HepG2 (cell line): ENCODE results near the gene MT1A. TPM values are rescaled to one million over a fixed set of nuclear protein-coding genes. Genes with fewer than 3 reads are reported as not detected.

Experiments
- ATAD3A ChIP-seq: sonication (generic); formaldehyde crosslinking; IDR thresholded peaks from 2 replicates; pipeline ENCODE4 v1.4.0; 2020; ENCODE audit warnings: missing genetic modification reagents
- KDM6A ChIP-seq: IDR thresholded peaks from 2 replicates; pipeline ENCODE4 v1.6.1; 2016; ENCODE audit warnings: low read depth
- MBNL3 ChIP-seq: fragments of 250-450 bp; sonication (Bioruptor Pico); conservative IDR thresholded peaks from 2 replicates; pipeline ENCODE4 v1.8.0; 2022; ENCODE audit warnings: mild to moderate bottlenecking, inconsistent platforms
- NFATC3 ChIP-seq: sonication (generic); formaldehyde crosslinking; IDR thresholded peaks from 2 replicates; pipeline ENCODE4 v1.5.1; 2020; ENCODE audit warnings: mild to moderate bottlenecking, missing genetic modification reagents
- NFYB ChIP-seq: sonication (generic); formaldehyde crosslinking; IDR thresholded peaks from 2 replicates; pipeline ENCODE4 v1.4.0; 2020; ENCODE audit warnings: missing genetic modification reagents
- SAFB2 ChIP-seq: sonication (generic); formaldehyde crosslinking; IDR thresholded peaks from 2 replicates; pipeline ENCODE4 v1.5.1; 2020; ENCODE audit warnings: missing genetic modification reagents, low read depth, mild to moderate bottlenecking, borderline replicate concordance
- SNAI1 ChIP-seq: sonication (generic); formaldehyde crosslinking; IDR thresholded peaks from 2 replicates; pipeline ENCODE4 v1.5.0; 2020; ENCODE audit warnings: mild to moderate bottlenecking, missing genetic modification reagents, borderline replicate concordance
- TEAD2 ChIP-seq: sonication (generic); formaldehyde crosslinking; IDR thresholded peaks from 2 replicates; pipeline ENCODE4 v1.9.0; 2021; ENCODE audit warnings: missing genetic modification reagents
- ZC3H4 ChIP-seq: sonication (generic); formaldehyde crosslinking; IDR thresholded peaks from 2 replicates; pipeline ENCODE4 v1.4.0; 2020; ENCODE audit warnings: missing genetic modification reagents, borderline replicate concordance
- ZNF337 ChIP-seq: sonication (generic); formaldehyde crosslinking; IDR thresholded peaks from 2 replicates; pipeline ENCODE4 v1.5.1; 2020; ENCODE audit warnings: missing genetic modification reagents, low read depth, mild to moderate bottlenecking, borderline replicate concordance
- ZNF549 ChIP-seq: sonication (generic); formaldehyde crosslinking; IDR thresholded peaks from 2 replicates; pipeline ENCODE4 v1.5.0; 2020; ENCODE audit warnings: missing genetic modification reagents
- ZNF605 ChIP-seq: sonication (generic); formaldehyde crosslinking; IDR thresholded peaks from 2 replicates; pipeline ENCODE4 v1.8.0; 2022; ENCODE audit warnings: mild to moderate bottlenecking, missing genetic modification reagents
- polyA plus RNA-seq, 8 experiments: library from polyadenylated mRNA; depleted of rRNA in 3 of 8; stranded (reverse) in 7 of 8; unstranded in 1 of 8; fragments of >200 nt; fragmentation: Illumina TruSeq in 4 of 8; extraction: Trizol in 4 of 8; gene quantifications; 2 replicates each; pipeline versions ENCODE4 v1.2.1 to v1.2.3, GENCODE V29; 2011 to 2016; ENCODE audit warnings: low read depth in 4 of 8, missing spikeins in 1 of 8, mixed read lengths in 1 of 8; ENCODE audit not compliant: insufficient read depth in 1 of 8
- total RNA-seq, 5 experiments: library from RNA; depleted of rRNA; stranded (reverse); fragments of >200 nt; fragmentation: Illumina TruSeq; extraction: Trizol; gene quantifications; 2 replicates each; pipeline ENCODE4 v1.2.3, GENCODE V29; 2016; ENCODE audit warnings: low read depth in 1 of 5
- TF ChIP-seq, protein P1 (sequence below): sonication (generic); formaldehyde crosslinking; IDR thresholded peaks from 2 replicates; pipeline ENCODE4 v1.4.0; 2020; ENCODE audit warnings: missing genetic modification reagents; ENCODE audit errors: not compliant biosample characterization
- TF ChIP-seq, protein P2 (sequence below): sonication (generic); formaldehyde crosslinking; IDR thresholded peaks from 2 replicates; pipeline ENCODE4 v1.8.0; 2022; ENCODE audit warnings: mild to moderate bottlenecking, missing genetic modification reagents, moderate library complexity
- TF ChIP-seq, protein P3 (sequence below): sonication (generic); formaldehyde crosslinking; IDR thresholded peaks from 2 replicates; pipeline ENCODE4 v1.8.1; 2023; ENCODE audit warnings: mild to moderate bottlenecking, missing genetic modification reagents
- TF ChIP-seq, protein P4 (sequence below): IDR thresholded peaks from 2 replicates; pipeline ENCODE4 v1.6.1; 2016; ENCODE audit warnings: mild to moderate bottlenecking, missing biosample characterization, missing genetic modification reagents
- TF ChIP-seq, protein P5 (sequence below): sonication (generic); formaldehyde crosslinking; IDR thresholded peaks from 2 replicates; pipeline ENCODE4 v1.4.0; 2020; ENCODE audit warnings: missing genetic modification reagents
- TF ChIP-seq, protein P6 (sequence below): sonication (generic); formaldehyde crosslinking; IDR thresholded peaks from 2 replicates; pipeline ENCODE4 v1.4.0; 2020; ENCODE audit warnings: missing genetic modification reagents, mild to moderate bottlenecking, borderline replicate concordance
- TF ChIP-seq, protein P7 (sequence below): sonication (generic); formaldehyde crosslinking; conservative IDR thresholded peaks from 2 replicates; pipeline ENCODE4 v1.8.0; 2022; ENCODE audit warnings: missing genetic modification reagents

MT1A gene
- total and polyA plus RNA-seq, 2 of the 13 experiments (the other 11 are each of a cell fraction or from before 2014, with no cell fraction given) = 8.3 to 10.4 TPM

DNA sequence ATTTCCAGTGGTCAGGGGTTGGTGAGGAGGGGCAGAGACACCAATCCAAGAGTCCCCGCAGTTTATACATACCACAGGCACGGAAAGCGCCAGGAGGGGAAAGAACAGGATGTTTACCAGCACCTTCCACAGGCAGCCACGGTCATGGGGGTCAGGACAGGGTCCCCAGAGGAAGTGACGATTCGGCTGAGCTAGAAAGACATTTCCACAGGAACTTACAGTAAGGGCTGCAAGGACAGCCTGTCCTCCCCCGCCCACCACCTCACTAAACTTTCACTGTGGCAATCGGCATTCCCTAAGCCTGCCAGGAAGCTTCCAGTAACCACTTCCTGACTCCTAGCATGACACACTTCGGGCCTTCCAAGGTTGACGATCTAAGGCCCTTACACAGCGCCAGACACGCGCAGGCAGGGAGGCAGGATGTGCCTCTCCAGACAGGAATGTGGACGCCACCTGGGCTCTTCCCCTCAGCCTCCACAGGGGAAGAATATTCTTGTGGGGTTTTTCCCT lies 31.3 kb upstream of the MT1A start (continued):
- TF ChIP-seq, protein P1, sequence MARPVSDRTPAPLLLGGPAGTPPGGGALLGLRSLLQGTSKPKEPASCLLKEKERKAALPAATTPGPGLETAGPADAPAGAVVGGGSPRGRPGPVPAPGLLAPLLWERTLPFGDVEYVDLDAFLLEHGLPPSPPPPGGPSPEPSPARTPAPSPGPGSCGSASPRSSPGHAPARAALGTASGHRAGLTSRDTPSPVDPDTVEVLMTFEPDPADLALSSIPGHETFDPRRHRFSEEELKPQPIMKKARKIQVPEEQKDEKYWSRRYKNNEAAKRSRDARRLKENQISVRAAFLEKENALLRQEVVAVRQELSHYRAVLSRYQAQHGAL (CRISPR knock-in tag) = peak; percentile 13
- no peak for TF ChIP-seq KDM6A (CRISPR knock-in tag)
- peak; percentile 78 for TF ChIP-seq ZC3H4 (CRISPR knock-in tag)
- peak; percentile 41; the same call in 1 of the 2 replicates for TF ChIP-seq ZNF605 (CRISPR knock-in tag)
- TF ChIP-seq, protein P2, sequence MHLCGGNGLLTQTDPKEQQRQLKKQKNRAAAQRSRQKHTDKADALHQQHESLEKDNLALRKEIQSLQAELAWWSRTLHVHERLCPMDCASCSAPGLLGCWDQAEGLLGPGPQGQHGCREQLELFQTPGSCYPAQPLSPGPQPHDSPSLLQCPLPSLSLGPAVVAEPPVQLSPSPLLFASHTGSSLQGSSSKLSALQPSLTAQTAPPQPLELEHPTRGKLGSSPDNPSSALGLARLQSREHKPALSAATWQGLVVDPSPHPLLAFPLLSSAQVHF (CRISPR knock-in tag) = no peak
- TF ChIP-seq SNAI1 (CRISPR knock-in tag) = no peak; the same call in 1 of the 2 replicates
- no peak for TF ChIP-seq MBNL3 (CRISPR knock-in tag)
- TF ChIP-seq ZNF549 (CRISPR knock-in tag) = no peak; the same call in 1 of the 2 replicates
- no peak for TF ChIP-seq ATAD3A (CRISPR knock-in tag)
- TF ChIP-seq, protein P3, sequence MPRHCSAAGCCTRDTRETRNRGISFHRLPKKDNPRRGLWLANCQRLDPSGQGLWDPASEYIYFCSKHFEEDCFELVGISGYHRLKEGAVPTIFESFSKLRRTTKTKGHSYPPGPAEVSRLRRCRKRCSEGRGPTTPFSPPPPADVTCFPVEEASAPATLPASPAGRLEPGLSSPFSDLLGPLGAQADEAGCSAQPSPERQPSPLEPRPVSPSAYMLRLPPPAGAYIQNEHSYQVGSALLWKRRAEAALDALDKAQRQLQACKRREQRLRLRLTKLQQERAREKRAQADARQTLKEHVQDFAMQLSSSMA = no peak
- no peak for TF ChIP-seq SAFB2 (CRISPR knock-in tag)
- no peak for TF ChIP-seq NFATC3 (CRISPR knock-in tag)
- peak; percentile 42; the same call in 1 of the 2 replicates for TF ChIP-seq TEAD2 (CRISPR knock-in tag)
- TF ChIP-seq, protein P4, sequence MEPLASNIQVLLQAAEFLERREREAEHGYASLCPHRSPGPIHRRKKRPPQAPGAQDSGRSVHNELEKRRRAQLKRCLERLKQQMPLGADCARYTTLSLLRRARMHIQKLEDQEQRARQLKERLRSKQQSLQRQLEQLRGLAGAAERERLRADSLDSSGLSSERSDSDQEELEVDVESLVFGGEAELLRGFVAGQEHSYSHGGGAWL (CRISPR knock-in tag) = peak; percentile 81; the same call in 1 of the 2 replicates
- TF ChIP-seq ZNF337 (CRISPR knock-in tag) = no peak
- TF ChIP-seq, protein P5, sequence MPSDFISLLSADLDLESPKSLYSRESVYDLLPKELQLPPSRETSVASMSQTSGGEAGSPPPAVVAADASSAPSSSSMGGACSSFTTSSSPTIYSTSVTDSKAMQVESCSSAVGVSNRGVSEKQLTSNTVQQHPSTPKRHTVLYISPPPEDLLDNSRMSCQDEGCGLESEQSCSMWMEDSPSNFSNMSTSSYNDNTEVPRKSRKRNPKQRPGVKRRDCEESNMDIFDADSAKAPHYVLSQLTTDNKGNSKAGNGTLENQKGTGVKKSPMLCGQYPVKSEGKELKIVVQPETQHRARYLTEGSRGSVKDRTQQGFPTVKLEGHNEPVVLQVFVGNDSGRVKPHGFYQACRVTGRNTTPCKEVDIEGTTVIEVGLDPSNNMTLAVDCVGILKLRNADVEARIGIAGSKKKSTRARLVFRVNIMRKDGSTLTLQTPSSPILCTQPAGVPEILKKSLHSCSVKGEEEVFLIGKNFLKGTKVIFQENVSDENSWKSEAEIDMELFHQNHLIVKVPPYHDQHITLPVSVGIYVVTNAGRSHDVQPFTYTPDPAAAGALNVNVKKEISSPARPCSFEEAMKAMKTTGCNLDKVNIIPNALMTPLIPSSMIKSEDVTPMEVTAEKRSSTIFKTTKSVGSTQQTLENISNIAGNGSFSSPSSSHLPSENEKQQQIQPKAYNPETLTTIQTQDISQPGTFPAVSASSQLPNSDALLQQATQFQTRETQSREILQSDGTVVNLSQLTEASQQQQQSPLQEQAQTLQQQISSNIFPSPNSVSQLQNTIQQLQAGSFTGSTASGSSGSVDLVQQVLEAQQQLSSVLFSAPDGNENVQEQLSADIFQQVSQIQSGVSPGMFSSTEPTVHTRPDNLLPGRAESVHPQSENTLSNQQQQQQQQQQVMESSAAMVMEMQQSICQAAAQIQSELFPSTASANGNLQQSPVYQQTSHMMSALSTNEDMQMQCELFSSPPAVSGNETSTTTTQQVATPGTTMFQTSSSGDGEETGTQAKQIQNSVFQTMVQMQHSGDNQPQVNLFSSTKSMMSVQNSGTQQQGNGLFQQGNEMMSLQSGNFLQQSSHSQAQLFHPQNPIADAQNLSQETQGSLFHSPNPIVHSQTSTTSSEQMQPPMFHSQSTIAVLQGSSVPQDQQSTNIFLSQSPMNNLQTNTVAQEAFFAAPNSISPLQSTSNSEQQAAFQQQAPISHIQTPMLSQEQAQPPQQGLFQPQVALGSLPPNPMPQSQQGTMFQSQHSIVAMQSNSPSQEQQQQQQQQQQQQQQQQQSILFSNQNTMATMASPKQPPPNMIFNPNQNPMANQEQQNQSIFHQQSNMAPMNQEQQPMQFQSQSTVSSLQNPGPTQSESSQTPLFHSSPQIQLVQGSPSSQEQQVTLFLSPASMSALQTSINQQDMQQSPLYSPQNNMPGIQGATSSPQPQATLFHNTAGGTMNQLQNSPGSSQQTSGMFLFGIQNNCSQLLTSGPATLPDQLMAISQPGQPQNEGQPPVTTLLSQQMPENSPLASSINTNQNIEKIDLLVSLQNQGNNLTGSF (CRISPR knock-in tag) = no peak; the same call in 1 of the 2 replicates
- TF ChIP-seq, protein P6, sequence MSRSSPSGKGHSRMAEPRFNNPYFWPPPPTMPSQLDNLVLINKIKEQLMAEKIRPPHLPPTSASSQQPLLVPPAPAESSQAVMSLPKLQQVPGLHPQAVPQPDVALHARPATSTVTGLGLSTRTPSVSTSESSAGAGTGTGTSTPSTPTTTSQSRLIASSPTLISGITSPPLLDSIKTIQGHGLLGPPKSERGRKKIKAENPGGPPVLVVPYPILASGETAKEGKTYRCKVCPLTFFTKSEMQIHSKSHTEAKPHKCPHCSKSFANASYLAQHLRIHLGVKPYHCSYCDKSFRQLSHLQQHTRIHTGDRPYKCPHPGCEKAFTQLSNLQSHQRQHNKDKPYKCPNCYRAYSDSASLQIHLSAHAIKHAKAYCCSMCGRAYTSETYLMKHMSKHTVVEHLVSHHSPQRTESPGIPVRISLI = peak; percentile 4
- TF ChIP-seq, protein P7, sequence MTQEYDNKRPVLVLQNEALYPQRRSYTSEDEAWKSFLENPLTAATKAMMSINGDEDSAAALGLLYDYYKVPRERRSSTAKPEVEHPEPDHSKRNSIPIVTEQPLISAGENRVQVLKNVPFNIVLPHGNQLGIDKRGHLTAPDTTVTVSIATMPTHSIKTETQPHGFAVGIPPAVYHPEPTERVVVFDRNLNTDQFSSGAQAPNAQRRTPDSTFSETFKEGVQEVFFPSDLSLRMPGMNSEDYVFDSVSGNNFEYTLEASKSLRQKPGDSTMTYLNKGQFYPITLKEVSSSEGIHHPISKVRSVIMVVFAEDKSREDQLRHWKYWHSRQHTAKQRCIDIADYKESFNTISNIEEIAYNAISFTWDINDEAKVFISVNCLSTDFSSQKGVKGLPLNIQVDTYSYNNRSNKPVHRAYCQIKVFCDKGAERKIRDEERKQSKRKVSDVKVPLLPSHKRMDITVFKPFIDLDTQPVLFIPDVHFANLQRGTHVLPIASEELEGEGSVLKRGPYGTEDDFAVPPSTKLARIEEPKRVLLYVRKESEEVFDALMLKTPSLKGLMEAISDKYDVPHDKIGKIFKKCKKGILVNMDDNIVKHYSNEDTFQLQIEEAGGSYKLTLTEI = no peak
- TF ChIP-seq NFYB (CRISPR knock-in tag) = no peak
